Neural cell (in vitro differentiated cells): Measurements from ENCODE around the gene PCYT2. TPM values are rescaled to one million over a fixed set of nuclear protein-coding genes. Genes with fewer than 3 reads are reported as not detected.
A peak's percentile ranks its signal among the peaks of the same experiment; 100 is the strongest.

Source experiments
- H2AFZ ChIP-seq: fragments of 200-600, 300-800 bp; sonication (generic), shearing (Covaris generic); 2 replicates; pipeline ENCODE4 v1.6.0; 2014; ENCODE audit warnings: low read depth, mild to moderate bottlenecking, antibody characterized with exemption, low read length, moderate library complexity
- H3F3A ChIP-seq: fragments of 200-600 bp; shearing (Covaris generic); 2 replicates; pipeline ENCODE4 v1.6.1; 2016; ENCODE audit warnings: mild to moderate bottlenecking, moderate library complexity, mixed read lengths, antibody characterized with exemption, low read length; ENCODE audit not compliant: insufficient read depth, poor library complexity, severe bottlenecking
- H3K27ac ChIP-seq: fragments of 200-600, 300-800 bp; sonication (generic), shearing (Covaris generic); 2 replicates; pipeline ENCODE4 v1.5.1; 2014; ENCODE audit warnings: mild to moderate bottlenecking, low read length, moderate library complexity
- H3K27me3 ChIP-seq: fragments of 300-800, 200-600 bp; sonication (generic), shearing (Covaris generic); 2 replicates; pipeline ENCODE4 v1.6.0; 2014; ENCODE audit warnings: mild to moderate bottlenecking, low read depth, low read length, moderate library complexity; ENCODE audit not compliant: insufficient read depth
- H3K36me3 ChIP-seq: fragments of 300-800, 200-600 bp; sonication (generic), shearing (Covaris generic); 2 replicates; pipeline ENCODE4 v1.5.1; 2014; ENCODE audit warnings: mild to moderate bottlenecking, antibody characterized with exemption, low read length, moderate library complexity; ENCODE audit not compliant: insufficient read depth
- H3K4me2 ChIP-seq: fragments of 300-800, 200-600 bp; sonication (generic), shearing (Covaris generic); 2 replicates; pipeline ENCODE4 v1.6.0; 2014; ENCODE audit warnings: mild to moderate bottlenecking, low read length
- H3K4me3 ChIP-seq: fragments of 300-800, 200-600 bp; sonication (generic), shearing (Covaris generic); 2 replicates; pipeline ENCODE4 v1.5.1; 2014; ENCODE audit warnings: mild to moderate bottlenecking, low read length, moderate library complexity
- H3K79me2 ChIP-seq: fragments of 200-600 bp; shearing (Covaris generic); replicated peaks from 2 replicates; pipeline ENCODE4 v1.6.0; 2014; ENCODE audit warnings: mild to moderate bottlenecking, low read length, moderate library complexity; ENCODE audit not compliant: insufficient read depth
- H3K9ac ChIP-seq: fragments of 300-800, 200-600 bp; sonication (generic), shearing (Covaris generic); 2 replicates; pipeline ENCODE4 v1.6.1; 2016; ENCODE audit warnings: mild to moderate bottlenecking, low read length, mixed read lengths
- H3K9me2 ChIP-seq: fragments of 200-600 bp; shearing (Covaris generic); 2 replicates; pipeline ENCODE4 v1.6.1; 2016; ENCODE audit warnings: mild to moderate bottlenecking, low read length, mixed read lengths; ENCODE audit not compliant: insufficient read depth
- H3K9me3 ChIP-seq: fragments of 200-600, 300-800 bp; sonication (generic), shearing (Covaris generic); 2 replicates; pipeline ENCODE4 v1.6.1; 2016; ENCODE audit warnings: mild to moderate bottlenecking, mixed run types, low read length, moderate library complexity, mixed read lengths
- H4K20me1 ChIP-seq: fragments of 200-600 bp; shearing (Covaris generic); 2 replicates; pipeline ENCODE4 v1.6.1; 2016; ENCODE audit warnings: mild to moderate bottlenecking, mixed run types; ENCODE audit not compliant: insufficient read depth
- EP300 ChIP-seq: fragments of 450-650 bp; conservative IDR thresholded peaks from 2 replicates; pipeline ENCODE4 v1.6.1; 2014; ENCODE audit warnings: antibody characterized with exemption, mild to moderate bottlenecking, moderate library complexity; ENCODE audit not compliant: poor library complexity, severe bottlenecking
- EZH2 ChIP-seq: fragments of 200-600, 300-800 bp; shearing (Covaris generic), sonication (generic); IDR thresholded peaks from 2 replicates; pipeline ENCODE4 v1.6.1; 2014; ENCODE audit warnings: antibody characterized with exemption, low read length, borderline replicate concordance, mild to moderate bottlenecking; ENCODE audit not compliant: insufficient read depth, poor library complexity, severe bottlenecking
- MXI1 ChIP-seq: fragments of 450-650 bp; conservative IDR thresholded peaks from 2 replicates; pipeline ENCODE4 v1.6.1; 2014; ENCODE audit warnings: antibody characterized with exemption, mild to moderate bottlenecking; ENCODE audit not compliant: poor library complexity, severe bottlenecking
- POLR2AphosphoS5 ChIP-seq: IDR thresholded peaks from 2 replicates; pipeline ENCODE4 v1.6.1; 2012
- RAD21 ChIP-seq: fragments of 450-650 bp; conservative IDR thresholded peaks from 2 replicates; pipeline ENCODE4 v1.6.1; 2014; ENCODE audit warnings: antibody characterized with exemption, mild to moderate bottlenecking, moderate library complexity
- TAF1 ChIP-seq: IDR thresholded peaks from 2 replicates; pipeline ENCODE4 v1.6.1; 2012; ENCODE audit warnings: low read depth
- polyA plus RNA-seq: library from polyadenylated mRNA; depleted of rRNA; stranded (reverse); fragments of >200 nt; gene quantifications from 2 replicates; pipeline ENCODE4 v1.2.3, GENCODE V29; 2014
- TF ChIP-seq, protein P1 (sequence below): fragments of 450-650 bp; IDR thresholded peaks from 2 replicates; pipeline ENCODE4 v1.5.1; 2014; ENCODE audit warnings: antibody characterized with exemption, mild to moderate bottlenecking, moderate library complexity; ENCODE audit not compliant: poor library complexity, severe bottlenecking
- TF ChIP-seq, protein P2 (sequence below): IDR thresholded peaks from 2 replicates; pipeline ENCODE4 v1.6.1; 2012; ENCODE audit warnings: borderline replicate concordance

Gene PCYT2
- polyA plus RNA-seq, 1 donor from 2014 or later: 35.3 TPM

DNA sequence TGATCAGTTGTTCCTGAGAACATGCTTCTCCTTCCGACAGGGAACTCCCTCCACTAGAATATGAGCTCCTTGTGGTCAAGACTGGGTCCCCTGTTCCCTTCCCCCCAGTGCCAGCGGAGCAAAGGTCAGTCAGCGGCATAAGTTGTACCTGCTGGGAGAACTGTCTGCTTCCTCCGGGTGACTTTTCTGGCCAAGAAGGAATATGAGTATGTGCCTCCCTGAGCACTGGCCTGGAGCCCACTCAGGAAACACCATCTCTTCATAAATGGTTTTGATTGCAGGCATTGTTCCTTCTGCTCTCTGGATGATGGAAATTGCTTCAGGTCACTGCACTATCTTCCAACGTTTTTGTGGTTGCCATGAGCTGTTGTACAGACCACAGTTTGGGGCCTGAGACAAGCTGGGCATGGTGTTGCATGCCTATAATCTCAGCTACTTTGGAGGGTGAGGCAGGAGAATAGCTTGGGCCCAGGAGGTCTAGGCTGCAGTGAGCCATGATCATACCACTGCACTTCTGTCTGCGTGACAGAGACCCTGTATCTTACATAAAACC lies 48.0 kb downstream of the PCYT2 start:
- Histone ChIP-seq H3K27ac (no peak overlapping the region), H3F3A (no peaks in the 10 kb centered on the region), H3K9me3 (no peaks in the 10 kb centered on the region), H3K9ac (no peak overlapping the region), H3K4me3 (no peak overlapping the region), H3K9me2 (no peaks in the 10 kb centered on the region), H3K27me3 (no peaks in the 10 kb centered on the region), H2AFZ (no peak overlapping the region), H3K79me2 (peaks cover 28% of the 10 kb centered on the region), H3K4me2 (no peak overlapping the region), H3K36me3 (no peaks in the 10 kb centered on the region), H4K20me1 (no peaks in the 10 kb centered on the region)
- TF ChIP-seq POLR2AphosphoS5: peak; percentile 11
- TF ChIP-seq, protein P1, sequence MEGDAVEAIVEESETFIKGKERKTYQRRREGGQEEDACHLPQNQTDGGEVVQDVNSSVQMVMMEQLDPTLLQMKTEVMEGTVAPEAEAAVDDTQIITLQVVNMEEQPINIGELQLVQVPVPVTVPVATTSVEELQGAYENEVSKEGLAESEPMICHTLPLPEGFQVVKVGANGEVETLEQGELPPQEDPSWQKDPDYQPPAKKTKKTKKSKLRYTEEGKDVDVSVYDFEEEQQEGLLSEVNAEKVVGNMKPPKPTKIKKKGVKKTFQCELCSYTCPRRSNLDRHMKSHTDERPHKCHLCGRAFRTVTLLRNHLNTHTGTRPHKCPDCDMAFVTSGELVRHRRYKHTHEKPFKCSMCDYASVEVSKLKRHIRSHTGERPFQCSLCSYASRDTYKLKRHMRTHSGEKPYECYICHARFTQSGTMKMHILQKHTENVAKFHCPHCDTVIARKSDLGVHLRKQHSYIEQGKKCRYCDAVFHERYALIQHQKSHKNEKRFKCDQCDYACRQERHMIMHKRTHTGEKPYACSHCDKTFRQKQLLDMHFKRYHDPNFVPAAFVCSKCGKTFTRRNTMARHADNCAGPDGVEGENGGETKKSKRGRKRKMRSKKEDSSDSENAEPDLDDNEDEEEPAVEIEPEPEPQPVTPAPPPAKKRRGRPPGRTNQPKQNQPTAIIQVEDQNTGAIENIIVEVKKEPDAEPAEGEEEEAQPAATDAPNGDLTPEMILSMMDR: no peak
- TF ChIP-seq EP300: no peak

- H4K20me1 ChIP-seq: no peaks in the 10 kb centered on the region
- no peaks in the 10 kb centered on the region for H3K9me2 ChIP-seq
- H3K9me3 ChIP-seq: no peaks in the 10 kb centered on the region
- peak overlapping the region; percentile 94 for H3K4me3 ChIP-seq
- TF ChIP-seq, protein P1: peak; percentile 61
- TF ChIP-seq RAD21 (no peak), TAF1 (peak; percentile 37), EZH2 (no peak), POLR2AphosphoS5 (peak; percentile 98), MXI1 (peak; percentile 96)
- TF ChIP-seq, protein P2, sequence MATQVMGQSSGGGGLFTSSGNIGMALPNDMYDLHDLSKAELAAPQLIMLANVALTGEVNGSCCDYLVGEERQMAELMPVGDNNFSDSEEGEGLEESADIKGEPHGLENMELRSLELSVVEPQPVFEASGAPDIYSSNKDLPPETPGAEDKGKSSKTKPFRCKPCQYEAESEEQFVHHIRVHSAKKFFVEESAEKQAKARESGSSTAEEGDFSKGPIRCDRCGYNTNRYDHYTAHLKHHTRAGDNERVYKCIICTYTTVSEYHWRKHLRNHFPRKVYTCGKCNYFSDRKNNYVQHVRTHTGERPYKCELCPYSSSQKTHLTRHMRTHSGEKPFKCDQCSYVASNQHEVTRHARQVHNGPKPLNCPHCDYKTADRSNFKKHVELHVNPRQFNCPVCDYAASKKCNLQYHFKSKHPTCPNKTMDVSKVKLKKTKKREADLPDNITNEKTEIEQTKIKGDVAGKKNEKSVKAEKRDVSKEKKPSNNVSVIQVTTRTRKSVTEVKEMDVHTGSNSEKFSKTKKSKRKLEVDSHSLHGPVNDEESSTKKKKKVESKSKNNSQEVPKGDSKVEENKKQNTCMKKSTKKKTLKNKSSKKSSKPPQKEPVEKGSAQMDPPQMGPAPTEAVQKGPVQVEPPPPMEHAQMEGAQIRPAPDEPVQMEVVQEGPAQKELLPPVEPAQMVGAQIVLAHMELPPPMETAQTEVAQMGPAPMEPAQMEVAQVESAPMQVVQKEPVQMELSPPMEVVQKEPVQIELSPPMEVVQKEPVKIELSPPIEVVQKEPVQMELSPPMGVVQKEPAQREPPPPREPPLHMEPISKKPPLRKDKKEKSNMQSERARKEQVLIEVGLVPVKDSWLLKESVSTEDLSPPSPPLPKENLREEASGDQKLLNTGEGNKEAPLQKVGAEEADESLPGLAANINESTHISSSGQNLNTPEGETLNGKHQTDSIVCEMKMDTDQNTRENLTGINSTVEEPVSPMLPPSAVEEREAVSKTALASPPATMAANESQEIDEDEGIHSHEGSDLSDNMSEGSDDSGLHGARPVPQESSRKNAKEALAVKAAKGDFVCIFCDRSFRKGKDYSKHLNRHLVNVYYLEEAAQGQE: peak; percentile 77
- peak overlapping the region; percentile 74 for H2AFZ ChIP-seq
- peaks cover 33% of the 10 kb centered on the region for H3K79me2 ChIP-seq
- no peaks in the 10 kb centered on the region for H3F3A ChIP-seq
- H3K9ac ChIP-seq: peak overlapping the region; percentile 83
- H3K27me3 ChIP-seq: no peaks in the 10 kb centered on the region
- H3K36me3 ChIP-seq: no peaks in the 10 kb centered on the region
- peak overlapping the region; percentile 86 for H3K27ac ChIP-seq
- H3K4me2 ChIP-seq: peak overlapping the region; percentile 78
Measured at GRCh38 chr17:81860756-81861568, 50.2 kb downstream of the PCYT2 start.
